ENCODE measurements around the gene MTMR10.

MTMR10 gene

GRCh38 chr15:30956216-30957124, 35.0 kb downstream of the MTMR10 start:
- DNase-seq, result no peak

GRCh38 chr15:30954674-30955073, 36.8 kb downstream of the MTMR10 start:
- DNase-seq, result no peak

- no peak for DNase-seq
Measured at GRCh38 chr15:30953731-30954378, 37.6 kb downstream of the MTMR10 start.

- DNase-seq, result no peak
Measured at GRCh38 chr15:30953183-30953582, 38.2 kb downstream of the MTMR10 start.

- DNase-seq, result no peak
Measured at GRCh38 chr15:30943654-30944335, 47.6 kb downstream of the MTMR10 start.

- DNase-seq, result no peak
Measured at GRCh38 chr15:30941520-30941919, 49.9 kb downstream of the MTMR10 start.

- DNase-seq, result no peak
Measured at GRCh38 chr15:30940359-30940758, 51.1 kb downstream of the MTMR10 start.

- DNase-seq, result no peak
Measured at GRCh38 chr15:30939161-30939560, 52.3 kb downstream of the MTMR10 start.

- no peak for DNase-seq
Measured at GRCh38 chr15:30933293-30933692, 58.1 kb downstream of the MTMR10 start.

- DNase-seq, result no peak
Measured at GRCh38 chr15:30930422-30930821, 61.0 kb downstream of the MTMR10 start.

- no peak for DNase-seq
Measured at GRCh38 chr15:30929982-30930381, 61.4 kb downstream of the MTMR10 start.

- peak; percentile 84 for DNase-seq
Measured at GRCh38 chr15:30929064-30929669, 62.3 kb downstream of the MTMR10 start.

- DNase-seq, result no peak
Measured at GRCh38 chr15:30928076-30928475, 63.4 kb downstream of the MTMR10 start.

GRCh38 chr15:30927148-30927761, 64.2 kb downstream of the MTMR10 start:
- DNase-seq, result no peak

GRCh38 chr15:30926161-30926560, 65.3 kb downstream of the MTMR10 start:
- DNase-seq, result no peak

GRCh38 chr15:30925686-30926085, 65.7 kb downstream of the MTMR10 start:
- no peak for DNase-seq

GRCh38 chr15:30924353-30924752, 67.1 kb downstream of the MTMR10 start:
- DNase-seq, result no peak

- DNase-seq, result no peak
Measured at GRCh38 chr15:30923429-30923828, 68.0 kb downstream of the MTMR10 start.

- DNase-seq, result no peak
Measured at GRCh38 chr15:30922480-30923311, 68.7 kb downstream of the MTMR10 start.

- DNase-seq, result no peak
Measured at GRCh38 chr15:30921781-30922479, 69.5 kb downstream of the MTMR10 start.

- no peak for DNase-seq
Measured at GRCh38 chr15:30921106-30921505, 70.3 kb downstream of the MTMR10 start.
